GM12878 (cell line): Measurements from ENCODE around the gene NCAM1. TPM values are rescaled to one million over a fixed set of nuclear protein-coding genes. Genes with fewer than 3 reads are reported as not detected.
"Not testable (repeated sequence)": the region's sequence is repeated elsewhere in the genome, so short reads cannot be mapped to it uniquely, and the experiment has no call there.

Source experiments
- ATAC-seq: fragments of 200-7000 bp; cut with Tn5 transposase; 3 replicates; pipeline ENCODE4 v1.9.1; 2020; ENCODE audit warnings: mild to moderate bottlenecking, moderate library complexity
- BruUV-seq: library from RNA; stranded (reverse); fragments of 400-500 nt; replicated peaks from 2 replicates; lab custom pipeline; 2021; lab: Mats Ljungman, UMichigan
- CTCF ChIA-PET: fragments of 300-600 bp; sonication (Branson Sonifier 250); formaldehyde crosslinking; extraction: SDS; loops from one replicate; lab custom pipeline; 2021; ENCODE audit warnings: inconsistent platforms; lab: Yijun Ruan, JAX
- POLR2A ChIA-PET: fragments of 350-600 bp; formaldehyde crosslinking; extraction: SDS; loops from one replicate; lab custom pipeline; 2021; ENCODE audit warnings: inconsistent platforms; lab: Charles Lee
- RAD21 ChIA-PET: fragments of 300-600 bp; sonication (Branson Sonifier 250); formaldehyde crosslinking; loops from one replicate; lab custom pipeline; 2023; ENCODE audit warnings: antibody characterized with exemption; ENCODE audit not compliant: unreplicated experiment; lab: Charles Lee
- SMC1A ChIA-PET: fragments of 300-600 bp; sonication (Branson Sonifier 250); formaldehyde crosslinking; loops from one replicate; lab custom pipeline; 2023; ENCODE audit not compliant: unreplicated experiment, uncharacterized antibody; lab: Charles Lee
- DNase-seq: peaks from one replicate; pipeline ENCODE4 v3.0.0-alpha.2; 2011; ENCODE audit warnings: low read depth, low spot score
- FAIRE-seq: peaks from 3 replicates; lab custom pipeline; 2011; peaks lifted over from hg19 to GRCh38; lab: Jason Lieb, UNC
- H2AFZ ChIP-seq: 2 replicates; pipeline ENCODE4 v1.6.0; 2011; ENCODE audit warnings: low read depth, low read length, control low read depth; ENCODE audit not compliant: control insufficient read depth
- H3K27ac ChIP-seq: 2 replicates; pipeline ENCODE4 v1.5.1; 2011; ENCODE audit warnings: control low read depth; ENCODE audit not compliant: control insufficient read depth, insufficient read depth
- H3K27me3 ChIP-seq, 2 experiments: replicated peaks in 1 of 2; 2 replicates each; pipeline versions ENCODE4 v1.6.0 to v1.6.1; 2011; ENCODE audit warnings: low read length in 1 of 2; ENCODE audit not compliant: control insufficient read depth in 2 of 2, insufficient read depth in 2 of 2
- H3K36me3 ChIP-seq, 2 experiments: 2 replicates each; pipeline ENCODE4 v1.5.1; 2011; ENCODE audit warnings: low read length in 1 of 2; ENCODE audit not compliant: control insufficient read depth in 2 of 2, insufficient read depth in 2 of 2
- H3K4me1 ChIP-seq: 2 replicates; pipeline ENCODE4 v1.6.1; 2011; ENCODE audit warnings: mild to moderate bottlenecking, low read length, moderate library complexity, mixed read lengths; ENCODE audit not compliant: control insufficient read depth, insufficient read depth
- H3K4me2 ChIP-seq: 2 replicates; pipeline ENCODE4 v1.6.0; 2011; ENCODE audit warnings: control low read depth; ENCODE audit not compliant: control insufficient read depth, insufficient read depth
- H3K4me3 ChIP-seq: fragments of 200-600 bp; sonication (generic); 2 replicates; pipeline ENCODE4 v1.5.1; 2016
- H3K79me2 ChIP-seq: 2 replicates; pipeline ENCODE4 v1.6.0; 2011; ENCODE audit warnings: low read length; ENCODE audit not compliant: control insufficient read depth, insufficient read depth
- H3K9ac ChIP-seq: 2 replicates; pipeline ENCODE4 v1.8.0; 2011; ENCODE audit warnings: low read length, control low read depth, mixed read lengths; ENCODE audit not compliant: control insufficient read depth, insufficient read depth
- H3K9me3 ChIP-seq: replicated peaks from 3 replicates; pipeline ENCODE4 v1.5.1; 2011; ENCODE audit warnings: mild to moderate bottlenecking, low read length; ENCODE audit not compliant: control insufficient read depth, insufficient read depth
- H4K20me1 ChIP-seq: 2 replicates; pipeline ENCODE4 v1.6.0; 2011; ENCODE audit not compliant: control insufficient read depth, insufficient read depth
- ASH2L ChIP-seq: fragments of 300-600, 200-600 bp; sonication (generic); IDR thresholded peaks from 2 replicates; pipeline ENCODE4 v1.6.1; 2017; ENCODE audit warnings: low read depth, mild to moderate bottlenecking, borderline replicate concordance
- ATF7 ChIP-seq: fragments of 450-650 bp; IDR thresholded peaks from 2 replicates; pipeline ENCODE4 v1.6.1; 2016; ENCODE audit warnings: low read depth, mild to moderate bottlenecking
- FOXK2 ChIP-seq: fragments of 450-650 bp; IDR thresholded peaks from 2 replicates; pipeline ENCODE4 v1.6.1; 2017; ENCODE audit warnings: mild to moderate bottlenecking, moderate library complexity
- POLR2A ChIP-seq: IDR thresholded peaks from 2 replicates; pipeline ENCODE4 v1.6.1; 2011; ENCODE audit warnings: low read depth, mild to moderate bottlenecking, low read length
- POLR2AphosphoS5 ChIP-seq: IDR thresholded peaks from 2 replicates; pipeline ENCODE4 v1.6.1; 2011; ENCODE audit warnings: mild to moderate bottlenecking, low read length, inconsistent platforms
- SREBF1 ChIP-seq: IDR thresholded peaks from 2 replicates; pipeline ENCODE4 v1.6.1; 2012; ENCODE audit warnings: mild to moderate bottlenecking, low read length
- YY1 ChIP-seq: IDR thresholded peaks from 2 replicates; pipeline ENCODE4 v1.6.1; 2011; ENCODE audit warnings: low read depth, mild to moderate bottlenecking, low read length
- WGBS: methylation state at CpG from one replicate; pipeline ENCODE4 v1.1.6; 2016; ENCODE audit warnings: low lambda C conversion rate; ENCODE audit not compliant: insufficient replicate concordance, insufficient coverage; ENCODE audit errors: missing lambda C conversion rate; 5-methylcytosine and 5-hydroxymethylcytosine counted together
- in situ Hi-C: fragments of 300-500 bp; cut with MboI; formaldehyde crosslinking; loops from 9 replicates; pipeline ENCODE4 v1.14.3; 2018; ENCODE audit warnings: mixed read lengths
- intact Hi-C: fragments of 100-400 bp; cut with micrococcal nuclease; formaldehyde crosslinking; loops from one replicate; pipeline ENCODE4 v1.14.2; 2022; ENCODE audit not compliant: unreplicated experiment
- polyA plus RNA-seq, 11 experiments: library from polyadenylated mRNA; depleted of rRNA in 4 of 11; unstranded in 6 of 11; stranded (reverse) in 5 of 11; fragments of >200 nt; fragmentation: Nextera tagmentation in 4 of 11; fragmentation: Illumina TruSeq in 1 of 11; extraction: Ambion mirVana in 4 of 11; extraction: Trizol in 1 of 11; gene quantifications; 1 replicate in 1 of 11; 2 replicates in 10 of 11; pipeline versions ENCODE4 v1.2.1 to v1.2.3, GENCODE V29; 2011 to 2016; ENCODE audit warnings: inconsistent platforms in 2 of 11, missing spikeins in 2 of 11, low read depth in 1 of 11
- total RNA-seq, 4 experiments: library from RNA; depleted of rRNA in 3 of 4; stranded (reverse); fragments of >200 nt in 3 of 4; fragmentation: Illumina TruSeq in 1 of 4; extraction: Trizol in 1 of 4; gene quantifications; 2 replicates each; pipeline versions ENCODE4 v1.2.1 to v1.2.3, GENCODE V29; 2013 to 2021
- TF ChIP-seq, protein P1 (sequence below): fragments of 450-650 bp; conservative IDR thresholded peaks from 2 replicates; pipeline ENCODE4 v1.6.1; 2017; ENCODE audit warnings: mild to moderate bottlenecking, moderate library complexity
- TF ChIP-seq, protein P2 (sequence below): IDR thresholded peaks from 2 replicates; pipeline ENCODE4 v1.6.1; 2012; ENCODE audit warnings: mild to moderate bottlenecking, low read depth, low read length
- TF ChIP-seq, protein P3 (sequence below): IDR thresholded peaks from 2 replicates; pipeline ENCODE4 v1.6.1; 2011; ENCODE audit warnings: borderline replicate concordance, low read depth, mild to moderate bottlenecking, moderate library complexity, mixed read lengths, low read length; ENCODE audit not compliant: insufficient read depth; ENCODE audit errors: extremely low read length

The NCAM1 gene
- total and polyA plus RNA-seq, 10 of the 15 experiments (the other 5 are each of a cell fraction or from before 2014, with no cell fraction given) = 0.10 to 0.23 (median 0.11) TPM; not detected in 7

DNA sequence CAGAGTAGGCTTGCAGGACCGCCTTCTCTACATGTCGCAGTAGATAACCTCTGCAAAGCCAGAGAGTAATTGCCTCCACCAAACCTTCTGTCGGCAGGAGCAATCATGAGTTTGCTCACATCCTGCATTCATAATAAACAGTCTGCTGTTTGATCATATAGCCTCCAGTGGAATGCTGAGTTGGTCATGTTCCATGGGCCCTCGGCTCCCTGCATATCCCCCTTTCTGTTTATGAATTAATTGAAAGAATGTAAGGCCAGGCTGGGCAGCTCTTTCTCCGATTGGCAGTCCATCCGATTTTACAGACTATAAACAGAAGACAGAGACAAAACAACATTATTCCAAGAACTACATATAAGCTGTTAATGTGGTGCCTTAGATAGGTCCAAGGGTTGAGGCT is 36.4 kb upstream of the NCAM1 start:
- H3K27me3 ChIP-seq, H3K9me3 ChIP-seq, FAIRE-seq, H4K20me1 ChIP-seq, H3K36me3 ChIP-seq, RAD21 ChIA-PET, in situ Hi-C loops, H3K79me2 ChIP-seq, H3K9ac ChIP-seq, ATAC-seq, H3K4me1 ChIP-seq, H3K4me3 ChIP-seq, DNase-seq, POLR2A ChIA-PET, H2AFZ ChIP-seq, intact Hi-C loops, CTCF ChIA-PET, BruUV-seq, H3K27ac ChIP-seq, SMC1A ChIA-PET, H3K4me2 ChIP-seq: not testable (repeated sequence)
- WGBS = 40% methylated on average over 6 of the region's 6 CpGs

DNA sequence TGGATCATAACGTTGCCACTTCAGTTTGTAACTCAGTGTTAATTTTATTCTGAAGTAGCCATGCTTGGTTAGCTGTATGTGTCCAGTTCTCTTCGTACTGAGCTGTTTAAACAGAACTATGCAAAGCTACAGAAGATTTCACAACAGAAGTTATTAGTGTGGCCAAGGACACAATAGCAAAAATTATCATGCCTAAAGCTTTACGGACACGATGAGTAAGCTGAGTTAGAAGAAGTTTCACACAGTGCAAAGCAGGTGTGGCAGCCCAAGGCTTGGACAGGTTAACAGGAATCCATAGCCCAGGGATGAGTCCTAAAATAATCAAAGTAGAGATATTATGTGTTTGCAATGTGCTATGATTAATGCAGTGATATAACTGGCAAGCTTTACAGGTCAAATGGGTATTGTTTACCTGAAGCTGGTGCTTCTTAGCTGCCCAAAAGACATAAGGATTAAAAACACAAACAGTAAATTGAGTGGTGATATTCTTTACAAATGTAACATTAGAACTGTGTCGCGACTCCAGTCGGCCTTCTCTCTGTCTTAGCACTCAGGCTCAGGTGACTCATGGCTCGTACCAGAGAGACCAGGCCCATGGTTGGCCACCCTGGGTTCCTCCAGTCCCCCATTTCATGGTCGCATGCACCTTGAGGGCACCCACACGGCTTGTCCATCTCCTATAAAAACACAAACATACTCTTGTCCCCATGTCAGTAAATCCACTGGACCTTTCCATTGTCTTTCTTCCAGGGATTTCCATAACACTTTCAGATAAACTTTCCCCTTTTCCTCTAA is 35.5 kb upstream of the NCAM1 start:
- Histone ChIP-seq H3K27me3 (no peaks in the 10 kb centered on the region; a peak in 1 of 4 replicates), H3K27ac (no peak overlapping the region), H2AFZ (no peak overlapping the region), H3K9me3 (no peaks in the 10 kb centered on the region), H3K4me1 (no peaks in the 10 kb centered on the region), H3K36me3 (no peaks in the 10 kb centered on the region), H4K20me1 (no peaks in the 10 kb centered on the region), H3K4me2 (no peak overlapping the region), H3K79me2 (no peaks in the 10 kb centered on the region), H3K4me3 (no peak overlapping the region), H3K9ac (no peak overlapping the region)
- intact Hi-C loops = no loop called here
- BruUV-seq = no TSS peak
- ATAC-seq (no peak), FAIRE-seq (no peak), DNase-seq (no peak)
- 28% methylated on average over 10 of the region's 10 CpGs for WGBS
- in situ Hi-C loops = no loop called here
- ChIA-PET POLR2A (no interaction called here), RAD21 (no interaction called here), SMC1A (no interaction called here), CTCF (no interaction called here)
- TF ChIP-seq ASH2L (no peak), SREBF1 (no peak), FOXK2 (no peak), YY1 (no peak), ATF7 (no peak), POLR2AphosphoS5 (no peak), POLR2A (no peak)
- TF ChIP-seq, protein P1, sequence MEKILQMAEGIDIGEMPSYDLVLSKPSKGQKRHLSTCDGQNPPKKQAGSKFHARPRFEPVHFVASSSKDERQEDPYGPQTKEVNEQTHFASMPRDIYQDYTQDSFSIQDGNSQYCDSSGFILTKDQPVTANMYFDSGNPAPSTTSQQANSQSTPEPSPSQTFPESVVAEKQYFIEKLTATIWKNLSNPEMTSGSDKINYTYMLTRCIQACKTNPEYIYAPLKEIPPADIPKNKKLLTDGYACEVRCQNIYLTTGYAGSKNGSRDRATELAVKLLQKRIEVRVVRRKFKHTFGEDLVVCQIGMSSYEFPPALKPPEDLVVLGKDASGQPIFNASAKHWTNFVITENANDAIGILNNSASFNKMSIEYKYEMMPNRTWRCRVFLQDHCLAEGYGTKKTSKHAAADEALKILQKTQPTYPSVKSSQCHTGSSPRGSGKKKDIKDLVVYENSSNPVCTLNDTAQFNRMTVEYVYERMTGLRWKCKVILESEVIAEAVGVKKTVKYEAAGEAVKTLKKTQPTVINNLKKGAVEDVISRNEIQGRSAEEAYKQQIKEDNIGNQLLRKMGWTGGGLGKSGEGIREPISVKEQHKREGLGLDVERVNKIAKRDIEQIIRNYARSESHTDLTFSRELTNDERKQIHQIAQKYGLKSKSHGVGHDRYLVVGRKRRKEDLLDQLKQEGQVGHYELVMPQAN = no peak
- TF ChIP-seq, protein P2, sequence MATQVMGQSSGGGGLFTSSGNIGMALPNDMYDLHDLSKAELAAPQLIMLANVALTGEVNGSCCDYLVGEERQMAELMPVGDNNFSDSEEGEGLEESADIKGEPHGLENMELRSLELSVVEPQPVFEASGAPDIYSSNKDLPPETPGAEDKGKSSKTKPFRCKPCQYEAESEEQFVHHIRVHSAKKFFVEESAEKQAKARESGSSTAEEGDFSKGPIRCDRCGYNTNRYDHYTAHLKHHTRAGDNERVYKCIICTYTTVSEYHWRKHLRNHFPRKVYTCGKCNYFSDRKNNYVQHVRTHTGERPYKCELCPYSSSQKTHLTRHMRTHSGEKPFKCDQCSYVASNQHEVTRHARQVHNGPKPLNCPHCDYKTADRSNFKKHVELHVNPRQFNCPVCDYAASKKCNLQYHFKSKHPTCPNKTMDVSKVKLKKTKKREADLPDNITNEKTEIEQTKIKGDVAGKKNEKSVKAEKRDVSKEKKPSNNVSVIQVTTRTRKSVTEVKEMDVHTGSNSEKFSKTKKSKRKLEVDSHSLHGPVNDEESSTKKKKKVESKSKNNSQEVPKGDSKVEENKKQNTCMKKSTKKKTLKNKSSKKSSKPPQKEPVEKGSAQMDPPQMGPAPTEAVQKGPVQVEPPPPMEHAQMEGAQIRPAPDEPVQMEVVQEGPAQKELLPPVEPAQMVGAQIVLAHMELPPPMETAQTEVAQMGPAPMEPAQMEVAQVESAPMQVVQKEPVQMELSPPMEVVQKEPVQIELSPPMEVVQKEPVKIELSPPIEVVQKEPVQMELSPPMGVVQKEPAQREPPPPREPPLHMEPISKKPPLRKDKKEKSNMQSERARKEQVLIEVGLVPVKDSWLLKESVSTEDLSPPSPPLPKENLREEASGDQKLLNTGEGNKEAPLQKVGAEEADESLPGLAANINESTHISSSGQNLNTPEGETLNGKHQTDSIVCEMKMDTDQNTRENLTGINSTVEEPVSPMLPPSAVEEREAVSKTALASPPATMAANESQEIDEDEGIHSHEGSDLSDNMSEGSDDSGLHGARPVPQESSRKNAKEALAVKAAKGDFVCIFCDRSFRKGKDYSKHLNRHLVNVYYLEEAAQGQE = no peak
- TF ChIP-seq, protein P3, sequence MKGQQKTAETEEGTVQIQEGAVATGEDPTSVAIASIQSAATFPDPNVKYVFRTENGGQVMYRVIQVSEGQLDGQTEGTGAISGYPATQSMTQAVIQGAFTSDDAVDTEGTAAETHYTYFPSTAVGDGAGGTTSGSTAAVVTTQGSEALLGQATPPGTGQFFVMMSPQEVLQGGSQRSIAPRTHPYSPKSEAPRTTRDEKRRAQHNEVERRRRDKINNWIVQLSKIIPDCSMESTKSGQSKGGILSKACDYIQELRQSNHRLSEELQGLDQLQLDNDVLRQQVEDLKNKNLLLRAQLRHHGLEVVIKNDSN = no peak
